RWPE2 (cell line): ENCODE data around the gene FBLN2.

Experiments used
- ATAC-seq: fragments of 200-7000 bp; cut with Tn5 transposase; 3 replicates; pipeline ENCODE4 v1.9.1; 2021; ENCODE audit warnings: low read depth
- DNase-seq: peaks from one replicate; pipeline ENCODE4 v3.0.0-alpha.2; 2020; ENCODE audit warnings: low spot score
- H3K27ac ChIP-seq: fragments of 450-650 bp; 2 replicates; pipeline ENCODE4 v1.5.1; 2017; ENCODE audit warnings: mild to moderate bottlenecking; ENCODE audit not compliant: poor library complexity, severe bottlenecking
- H3K27me3 ChIP-seq: fragments of 250-450 bp; sonication (Bioruptor Pico); 2 replicates; pipeline ENCODE4 v1.5.1; 2021; ENCODE audit warnings: mild to moderate bottlenecking, moderate library complexity; ENCODE audit not compliant: insufficient read depth, poor library complexity, severe bottlenecking
- H3K36me3 ChIP-seq: fragments of 250-450 bp; sonication (Bioruptor Pico); 2 replicates; pipeline ENCODE4 v1.5.1; 2020; ENCODE audit warnings: low read depth, mild to moderate bottlenecking, moderate library complexity
- H3K4me1 ChIP-seq: fragments of 250-450 bp; sonication (Bioruptor Pico); 2 replicates; pipeline ENCODE4 v1.5.1; 2021; ENCODE audit warnings: mild to moderate bottlenecking, moderate library complexity; ENCODE audit not compliant: insufficient read depth, poor library complexity, severe bottlenecking
- H3K4me3 ChIP-seq: fragments of 250-450 bp; sonication (Bioruptor Pico); 2 replicates; pipeline ENCODE4 v1.5.1; 2021; ENCODE audit warnings: mild to moderate bottlenecking, moderate library complexity; ENCODE audit not compliant: severe bottlenecking
- H3K9me3 ChIP-seq: fragments of 250-450 bp; sonication (Bioruptor Pico); 2 replicates; pipeline ENCODE4 v1.5.1; 2021; ENCODE audit warnings: mild to moderate bottlenecking, moderate library complexity; ENCODE audit not compliant: severe bottlenecking
- TF ChIP-seq, protein P1 (sequence below): fragments of 450-650 bp; IDR thresholded peaks from one replicate; pipeline ENCODE4 v1.5.1; 2017; ENCODE audit warnings: mild to moderate bottlenecking, moderate library complexity; ENCODE audit not compliant: poor library complexity, severe bottlenecking

FBLN2 gene

DNA sequence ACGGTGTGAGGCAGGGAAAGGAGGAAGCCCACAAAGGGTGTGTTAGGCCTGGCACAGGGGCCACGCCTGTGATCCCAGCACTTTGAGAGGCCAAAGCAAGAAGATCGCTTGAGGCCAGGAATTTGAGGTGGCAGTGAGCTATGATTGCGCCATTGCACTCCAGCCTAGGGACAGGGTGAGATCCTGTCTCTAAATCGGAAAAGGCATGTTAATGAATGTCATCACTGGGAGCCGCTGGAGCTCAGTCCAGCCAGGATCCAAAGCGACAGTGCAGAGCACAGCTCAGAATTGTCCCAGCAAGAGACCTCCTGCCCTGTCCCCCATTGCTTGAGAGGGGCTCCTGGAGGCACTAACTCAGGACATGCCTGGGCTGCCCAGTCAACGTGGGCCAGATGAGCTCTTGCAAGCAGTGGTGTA, 15.0 kb upstream of the FBLN2 start:
- ATAC-seq (no peak), DNase-seq (no peak)
- Histone ChIP-seq H3K4me1 (peaks cover 30% of the 10 kb centered on the region), H3K36me3 (no peaks in the 10 kb centered on the region), H3K4me3 (no peak overlapping the region), H3K27me3 (no peaks in the 10 kb centered on the region), H3K27ac (no peak overlapping the region), H3K9me3 (no peaks in the 10 kb centered on the region)
- TF ChIP-seq, protein P1, sequence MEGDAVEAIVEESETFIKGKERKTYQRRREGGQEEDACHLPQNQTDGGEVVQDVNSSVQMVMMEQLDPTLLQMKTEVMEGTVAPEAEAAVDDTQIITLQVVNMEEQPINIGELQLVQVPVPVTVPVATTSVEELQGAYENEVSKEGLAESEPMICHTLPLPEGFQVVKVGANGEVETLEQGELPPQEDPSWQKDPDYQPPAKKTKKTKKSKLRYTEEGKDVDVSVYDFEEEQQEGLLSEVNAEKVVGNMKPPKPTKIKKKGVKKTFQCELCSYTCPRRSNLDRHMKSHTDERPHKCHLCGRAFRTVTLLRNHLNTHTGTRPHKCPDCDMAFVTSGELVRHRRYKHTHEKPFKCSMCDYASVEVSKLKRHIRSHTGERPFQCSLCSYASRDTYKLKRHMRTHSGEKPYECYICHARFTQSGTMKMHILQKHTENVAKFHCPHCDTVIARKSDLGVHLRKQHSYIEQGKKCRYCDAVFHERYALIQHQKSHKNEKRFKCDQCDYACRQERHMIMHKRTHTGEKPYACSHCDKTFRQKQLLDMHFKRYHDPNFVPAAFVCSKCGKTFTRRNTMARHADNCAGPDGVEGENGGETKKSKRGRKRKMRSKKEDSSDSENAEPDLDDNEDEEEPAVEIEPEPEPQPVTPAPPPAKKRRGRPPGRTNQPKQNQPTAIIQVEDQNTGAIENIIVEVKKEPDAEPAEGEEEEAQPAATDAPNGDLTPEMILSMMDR: no peak

DNA sequence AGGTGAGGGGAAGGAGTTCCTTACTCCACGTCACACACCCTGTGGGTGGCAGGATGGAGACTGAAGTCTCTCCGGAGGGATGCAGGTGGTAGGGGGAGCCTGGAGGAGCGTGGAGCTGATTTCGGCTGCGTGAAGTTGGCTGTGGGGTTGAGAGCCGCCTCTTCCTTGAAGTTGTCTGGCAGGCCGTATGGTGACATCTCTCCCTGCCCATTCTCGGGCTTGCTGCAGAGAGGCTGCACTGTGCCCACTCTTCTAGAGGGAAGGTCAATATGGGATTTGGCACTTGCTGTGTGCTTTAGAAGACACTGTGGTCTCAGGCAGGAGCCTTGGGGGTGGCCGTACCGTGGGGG, 13.4 kb upstream of the FBLN2 start:
- ATAC-seq (no peak), DNase-seq (no peak)
- Histone ChIP-seq H3K27ac (no peak overlapping the region), H3K36me3 (no peaks in the 10 kb centered on the region), H3K4me3 (no peak overlapping the region), H3K9me3 (no peaks in the 10 kb centered on the region), H3K27me3 (no peaks in the 10 kb centered on the region), H3K4me1 (peaks cover 33% of the 10 kb centered on the region)
- TF ChIP-seq, protein P1: no peak

DNA sequence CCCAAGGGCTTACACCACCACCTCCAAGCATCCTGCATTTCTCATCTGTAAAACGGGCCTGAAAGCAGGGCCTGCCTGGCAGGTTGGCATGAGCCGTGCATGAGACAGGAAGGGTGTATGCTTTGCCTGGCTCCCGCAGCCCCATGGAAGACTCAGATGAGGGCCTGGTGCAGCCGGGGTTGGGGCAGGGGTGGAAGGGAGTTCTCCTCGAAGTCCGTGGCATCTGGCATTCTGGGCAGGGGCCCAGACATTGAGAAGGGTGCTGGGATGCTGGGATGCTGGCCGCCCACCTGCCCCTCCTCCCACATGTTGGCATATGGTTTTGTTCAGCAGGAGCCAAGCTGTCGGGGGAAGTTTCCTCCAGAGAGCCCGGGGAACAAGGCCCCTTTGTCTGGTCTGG, 13.0 kb upstream of the FBLN2 start:
- Histone ChIP-seq H3K27me3 (no peaks in the 10 kb centered on the region), H3K36me3 (no peaks in the 10 kb centered on the region), H3K4me1 (peaks cover 33% of the 10 kb centered on the region), H3K4me3 (no peak overlapping the region), H3K9me3 (no peaks in the 10 kb centered on the region), H3K27ac (peak overlapping the region; percentile 73)
- DNase-seq: no peak
- TF ChIP-seq, protein P1: no peak
- no peak for ATAC-seq

DNA sequence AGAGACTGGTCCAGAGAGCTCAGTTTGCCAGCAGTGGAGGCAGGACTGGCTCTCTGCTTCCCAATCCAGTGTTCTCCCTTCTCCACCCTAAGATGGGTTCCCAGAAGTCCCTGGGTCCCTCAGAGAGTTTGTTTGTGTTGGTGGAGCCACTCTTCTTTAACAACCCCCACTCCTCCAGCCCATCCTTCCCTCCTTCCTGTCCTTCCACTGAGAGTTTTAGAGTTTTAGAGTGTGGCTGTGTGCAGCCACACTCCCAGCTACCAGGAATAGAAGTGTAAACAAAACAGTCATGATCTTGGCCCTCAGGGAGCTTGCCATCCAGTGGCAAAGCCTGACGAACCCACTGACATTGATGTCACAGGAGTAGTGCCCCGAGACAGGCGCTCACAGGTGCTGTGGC, 12.5 kb upstream of the FBLN2 start:
- Histone ChIP-seq H3K4me3 (no peak overlapping the region), H3K4me1 (peaks cover 33% of the 10 kb centered on the region), H3K36me3 (no peaks in the 10 kb centered on the region), H3K9me3 (peaks cover 1% of the 10 kb centered on the region), H3K27me3 (no peaks in the 10 kb centered on the region), H3K27ac (peak overlapping the region; percentile 73)
- ATAC-seq: no peak
- no peak for DNase-seq
- TF ChIP-seq, protein P1: no peak

DNA sequence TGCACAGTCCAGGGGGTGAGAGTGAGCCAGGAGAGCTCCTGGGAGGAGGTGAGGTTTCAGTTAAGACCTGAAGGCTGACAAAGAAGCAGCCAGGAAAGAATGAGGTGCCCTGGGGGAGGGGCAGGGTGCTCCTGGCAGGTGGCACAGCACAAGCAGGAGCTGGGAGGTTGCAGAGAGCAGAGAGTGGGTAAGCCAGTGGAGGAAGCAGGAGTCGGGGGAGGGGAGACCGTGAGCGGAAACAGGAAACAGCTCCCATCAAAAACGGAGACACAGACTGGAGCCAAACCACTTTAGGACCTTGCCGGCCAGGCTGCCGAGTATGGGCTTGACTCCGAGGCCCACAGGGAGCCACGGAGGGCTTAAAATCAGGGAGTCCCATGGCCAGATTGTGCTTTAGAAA, 12.1 kb upstream of the FBLN2 start:
- Histone ChIP-seq H3K9me3 (peaks cover 3% of the 10 kb centered on the region), H3K27ac (peak overlapping the region; percentile 73), H3K4me1 (peaks cover 33% of the 10 kb centered on the region), H3K4me3 (no peak overlapping the region), H3K27me3 (no peaks in the 10 kb centered on the region), H3K36me3 (no peaks in the 10 kb centered on the region)
- TF ChIP-seq, protein P1: no peak
- DNase-seq (no peak), ATAC-seq (no peak)
